ENCODE results near the gene PPFIA4.

- TF ChIP-seq, protein P1, sequence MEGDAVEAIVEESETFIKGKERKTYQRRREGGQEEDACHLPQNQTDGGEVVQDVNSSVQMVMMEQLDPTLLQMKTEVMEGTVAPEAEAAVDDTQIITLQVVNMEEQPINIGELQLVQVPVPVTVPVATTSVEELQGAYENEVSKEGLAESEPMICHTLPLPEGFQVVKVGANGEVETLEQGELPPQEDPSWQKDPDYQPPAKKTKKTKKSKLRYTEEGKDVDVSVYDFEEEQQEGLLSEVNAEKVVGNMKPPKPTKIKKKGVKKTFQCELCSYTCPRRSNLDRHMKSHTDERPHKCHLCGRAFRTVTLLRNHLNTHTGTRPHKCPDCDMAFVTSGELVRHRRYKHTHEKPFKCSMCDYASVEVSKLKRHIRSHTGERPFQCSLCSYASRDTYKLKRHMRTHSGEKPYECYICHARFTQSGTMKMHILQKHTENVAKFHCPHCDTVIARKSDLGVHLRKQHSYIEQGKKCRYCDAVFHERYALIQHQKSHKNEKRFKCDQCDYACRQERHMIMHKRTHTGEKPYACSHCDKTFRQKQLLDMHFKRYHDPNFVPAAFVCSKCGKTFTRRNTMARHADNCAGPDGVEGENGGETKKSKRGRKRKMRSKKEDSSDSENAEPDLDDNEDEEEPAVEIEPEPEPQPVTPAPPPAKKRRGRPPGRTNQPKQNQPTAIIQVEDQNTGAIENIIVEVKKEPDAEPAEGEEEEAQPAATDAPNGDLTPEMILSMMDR (IDR thresholded peaks at IDR 0.05): no peak
- TF ChIP-seq, protein P2, sequence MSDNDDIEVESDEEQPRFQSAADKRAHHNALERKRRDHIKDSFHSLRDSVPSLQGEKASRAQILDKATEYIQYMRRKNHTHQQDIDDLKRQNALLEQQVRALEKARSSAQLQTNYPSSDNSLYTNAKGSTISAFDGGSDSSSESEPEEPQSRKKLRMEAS (CRISPR knock-in tag; IDR thresholded peaks at IDR 0.05): no peak
- TF ChIP-seq FOXP1 (CRISPR knock-in tag; IDR thresholded peaks at IDR 0.05; ENCODE audit: borderline replicate concordance): no peak
- TF ChIP-seq E2F1 (CRISPR knock-in tag; IDR thresholded peaks at IDR 0.05): no peak
- TF ChIP-seq MXD4 (CRISPR knock-in tag; IDR thresholded peaks at IDR 0.05; ENCODE audit: borderline replicate concordance): no peak
- TF ChIP-seq, protein P3, sequence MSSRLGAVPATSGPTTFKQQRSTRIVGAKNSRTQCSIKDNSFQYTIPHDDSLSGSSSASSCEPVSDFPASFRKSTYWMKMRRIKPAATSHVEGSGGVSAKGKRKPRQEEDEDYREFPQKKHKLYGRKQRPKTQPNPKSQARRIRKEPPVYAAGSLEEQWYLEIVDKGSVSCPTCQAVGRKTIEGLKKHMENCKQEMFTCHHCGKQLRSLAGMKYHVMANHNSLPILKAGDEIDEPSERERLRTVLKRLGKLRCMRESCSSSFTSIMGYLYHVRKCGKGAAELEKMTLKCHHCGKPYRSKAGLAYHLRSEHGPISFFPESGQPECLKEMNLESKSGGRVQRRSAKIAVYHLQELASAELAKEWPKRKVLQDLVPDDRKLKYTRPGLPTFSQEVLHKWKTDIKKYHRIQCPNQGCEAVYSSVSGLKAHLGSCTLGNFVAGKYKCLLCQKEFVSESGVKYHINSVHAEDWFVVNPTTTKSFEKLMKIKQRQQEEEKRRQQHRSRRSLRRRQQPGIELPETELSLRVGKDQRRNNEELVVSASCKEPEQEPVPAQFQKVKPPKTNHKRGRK (CRISPR knock-in tag; IDR thresholded peaks at IDR 0.05; ENCODE audit: borderline replicate concordance): no peak
- no peak for TF ChIP-seq ESRRA (CRISPR knock-in tag; IDR thresholded peaks at IDR 0.05; ENCODE audit: borderline replicate concordance)
- no peak for TF ChIP-seq ETV6 (CRISPR knock-in tag; IDR thresholded peaks at IDR 0.05)
- no peak for TF ChIP-seq CREB1 (CRISPR knock-in tag; IDR thresholded peaks at IDR 0.05)
Measured at GRCh38 chr1:203121186-203122015, 95.1 kb downstream of the PPFIA4 start.
